ENCODE data around the gene FHIP1A. TPM values are rescaled to one million over a fixed set of nuclear protein-coding genes. Genes with fewer than 3 reads are reported as not detected.

FHIP1A gene
- total RNA-seq, 1 experiment from 2014 or later, result 8.5 TPM

GRCh38 chr4:151417766-151418376 lies 8.9 kb downstream of the FHIP1A start:
- no peak for DNase-seq (ENCODE audit: low read depth)

GRCh38 chr4:151418385-151418784 lies 9.4 kb downstream of the FHIP1A start:
- peak; percentile 95 for DNase-seq (ENCODE audit: low read depth)

GRCh38 chr4:151418856-151419255 lies 9.9 kb downstream of the FHIP1A start:
- DNase-seq (ENCODE audit: low read depth), result no peak

GRCh38 chr4:151420250-151420807 lies 11.4 kb downstream of the FHIP1A start:
- DNase-seq (ENCODE audit: low read depth), result peak; percentile 23

GRCh38 chr4:151422854-151423253 lies 13.9 kb downstream of the FHIP1A start:
- no peak for DNase-seq (ENCODE audit: low read depth)

- no peak for DNase-seq (ENCODE audit: low read depth)
Measured at GRCh38 chr4:151426513-151426912, 17.5 kb downstream of the FHIP1A start.

GRCh38 chr4:151427266-151427665 lies 18.3 kb downstream of the FHIP1A start:
- DNase-seq (ENCODE audit: low read depth), result no peak

- no peak for DNase-seq (ENCODE audit: low read depth)
Measured at GRCh38 chr4:151428346-151428745, 19.4 kb downstream of the FHIP1A start.

- no peak for DNase-seq (ENCODE audit: low read depth)
Measured at GRCh38 chr4:151429957-151430570, 21.1 kb downstream of the FHIP1A start.

- DNase-seq (ENCODE audit: low read depth), result no peak
Measured at GRCh38 chr4:151430740-151431457, 21.9 kb downstream of the FHIP1A start.

GRCh38 chr4:151431728-151432127 lies 22.8 kb downstream of the FHIP1A start:
- DNase-seq (ENCODE audit: low read depth), result no peak

GRCh38 chr4:151432654-151433053 lies 23.7 kb downstream of the FHIP1A start:
- no peak for DNase-seq (ENCODE audit: low read depth)

- DNase-seq (ENCODE audit: low read depth), result peak; percentile 54
Measured at GRCh38 chr4:151434183-151434860, 25.3 kb downstream of the FHIP1A start.

- peak; percentile 55 for DNase-seq (ENCODE audit: low read depth)
Measured at GRCh38 chr4:151436093-151436518, 27.1 kb downstream of the FHIP1A start.

GRCh38 chr4:151437505-151437904 lies 28.5 kb downstream of the FHIP1A start:
- no peak for DNase-seq (ENCODE audit: low read depth)

- no peak for DNase-seq (ENCODE audit: low read depth)
Measured at GRCh38 chr4:151438154-151438553, 29.2 kb downstream of the FHIP1A start.

- DNase-seq (ENCODE audit: low read depth), result no peak
Measured at GRCh38 chr4:151439320-151439719, 30.3 kb downstream of the FHIP1A start.

GRCh38 chr4:151442002-151442401 lies 33.0 kb downstream of the FHIP1A start:
- DNase-seq (ENCODE audit: low read depth), result no peak

- DNase-seq (ENCODE audit: low read depth), result no peak
Measured at GRCh38 chr4:151443247-151443646, 34.3 kb downstream of the FHIP1A start.

GRCh38 chr4:151443752-151444151 lies 34.8 kb downstream of the FHIP1A start:
- DNase-seq (ENCODE audit: low read depth), result no peak

GRCh38 chr4:151446208-151446607 lies 37.2 kb downstream of the FHIP1A start:
- DNase-seq (ENCODE audit: low read depth), result no peak

GRCh38 chr4:151454513-151454912 lies 45.5 kb downstream of the FHIP1A start:
- no peak for DNase-seq (ENCODE audit: low read depth)
